Measurements from ENCODE around the gene BCHE.

BCHE gene

GRCh38 chr3:165837058-165837525, at the start of gene BCHE:
TSS of gene BCHE (minus strand) at chr3:165837423. CDS start at chr3:165831033, 6,390 bp downstream.
- peak; percentile 63 to 71 for DNase-seq

DNA sequence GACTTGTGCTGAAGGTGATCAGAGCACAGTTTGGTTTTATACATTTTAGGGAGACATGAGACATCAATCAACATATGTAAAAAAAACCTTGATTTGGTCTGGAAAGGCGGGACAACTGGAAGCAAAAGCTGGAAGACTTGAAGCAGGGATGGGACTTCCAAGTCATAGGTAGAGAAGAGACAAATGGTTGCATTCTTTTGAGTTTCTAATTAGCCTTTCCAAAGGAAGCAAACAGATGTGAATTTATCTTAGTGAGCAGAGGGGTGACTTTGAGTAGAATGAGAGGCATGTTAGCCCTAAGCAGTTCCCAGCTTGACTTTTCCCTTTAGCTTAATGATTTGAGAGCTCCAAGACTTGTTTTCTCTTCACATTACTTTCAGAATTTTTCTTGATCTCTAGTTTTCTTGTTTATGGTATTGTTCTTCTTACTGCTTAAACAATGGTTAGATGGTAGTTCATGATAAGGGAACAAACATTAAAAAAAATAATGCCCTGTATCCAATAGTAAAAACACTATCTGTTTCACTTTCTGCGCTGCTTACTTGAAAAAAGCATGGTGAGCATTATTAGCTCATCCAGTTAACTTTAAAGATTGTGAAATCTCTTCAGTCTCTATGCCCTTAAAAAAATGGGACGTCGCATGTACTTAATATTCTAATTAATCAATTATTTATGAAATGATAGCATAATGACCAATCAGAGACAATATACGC, 48.5 kb upstream of the BCHE start:
- DNase-seq, result no peak

DNA sequence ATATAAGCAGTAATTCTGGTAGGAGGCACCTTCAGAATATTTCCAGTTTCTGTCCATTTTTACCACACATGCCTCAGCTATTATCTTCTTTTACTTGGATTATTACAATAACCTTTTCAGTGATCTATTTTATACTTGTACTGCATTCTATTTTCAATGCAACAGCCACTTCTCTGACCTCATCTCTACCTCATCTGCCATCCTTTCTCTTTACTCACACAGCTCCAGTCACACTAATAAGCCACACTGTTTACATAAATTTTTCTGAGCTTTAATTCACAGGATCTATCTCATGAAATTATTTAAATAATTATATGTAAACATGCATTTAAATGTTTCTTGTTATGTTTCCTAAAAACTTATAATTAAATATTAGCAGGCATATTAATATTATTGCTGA, 47.3 kb upstream of the BCHE start:
- DNase-seq, result no peak

GRCh38 chr3:165883863-165884478, 46.7 kb upstream of the BCHE start:
- peak; percentile 8 to 38 for DNase-seq

DNA sequence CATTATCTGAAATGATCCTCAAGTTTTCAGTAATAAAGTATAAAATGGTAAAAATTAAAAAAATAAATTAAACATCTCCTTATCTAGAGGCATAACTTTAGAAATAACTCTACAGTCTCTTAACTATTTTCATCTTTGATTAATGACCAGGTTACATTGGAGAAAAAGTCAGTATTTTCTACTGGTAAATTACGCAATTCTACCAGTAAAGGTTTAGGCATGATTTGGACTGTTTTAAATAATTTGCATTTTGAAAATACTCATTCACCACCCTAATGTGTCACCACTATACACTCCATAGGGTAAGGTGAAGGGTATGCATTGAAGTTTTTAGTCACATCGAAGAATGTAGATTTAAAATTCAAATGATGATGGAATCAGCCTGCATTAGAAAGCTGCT, 45.9 kb upstream of the BCHE start:
- DNase-seq, result no peak

DNA sequence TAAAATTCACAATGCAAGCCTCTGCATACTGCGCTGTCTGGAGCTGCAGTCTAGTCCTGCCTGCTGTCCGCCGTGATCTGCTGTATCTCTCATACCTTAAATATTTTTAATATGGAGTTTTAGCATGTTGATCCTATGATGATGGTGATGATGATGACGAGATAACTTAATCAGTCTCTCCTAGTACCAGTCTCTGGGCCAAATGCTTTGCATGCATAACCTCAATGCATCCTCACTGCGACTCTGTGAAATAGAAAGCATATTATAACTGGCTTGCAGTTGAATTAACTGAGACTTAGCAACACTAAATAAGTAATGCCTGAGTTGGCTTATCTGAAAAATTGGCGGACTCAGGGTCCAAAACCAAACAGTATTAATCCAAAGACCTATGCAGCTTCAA, 38.4 kb upstream of the BCHE start:
- DNase-seq, result no peak

DNA sequence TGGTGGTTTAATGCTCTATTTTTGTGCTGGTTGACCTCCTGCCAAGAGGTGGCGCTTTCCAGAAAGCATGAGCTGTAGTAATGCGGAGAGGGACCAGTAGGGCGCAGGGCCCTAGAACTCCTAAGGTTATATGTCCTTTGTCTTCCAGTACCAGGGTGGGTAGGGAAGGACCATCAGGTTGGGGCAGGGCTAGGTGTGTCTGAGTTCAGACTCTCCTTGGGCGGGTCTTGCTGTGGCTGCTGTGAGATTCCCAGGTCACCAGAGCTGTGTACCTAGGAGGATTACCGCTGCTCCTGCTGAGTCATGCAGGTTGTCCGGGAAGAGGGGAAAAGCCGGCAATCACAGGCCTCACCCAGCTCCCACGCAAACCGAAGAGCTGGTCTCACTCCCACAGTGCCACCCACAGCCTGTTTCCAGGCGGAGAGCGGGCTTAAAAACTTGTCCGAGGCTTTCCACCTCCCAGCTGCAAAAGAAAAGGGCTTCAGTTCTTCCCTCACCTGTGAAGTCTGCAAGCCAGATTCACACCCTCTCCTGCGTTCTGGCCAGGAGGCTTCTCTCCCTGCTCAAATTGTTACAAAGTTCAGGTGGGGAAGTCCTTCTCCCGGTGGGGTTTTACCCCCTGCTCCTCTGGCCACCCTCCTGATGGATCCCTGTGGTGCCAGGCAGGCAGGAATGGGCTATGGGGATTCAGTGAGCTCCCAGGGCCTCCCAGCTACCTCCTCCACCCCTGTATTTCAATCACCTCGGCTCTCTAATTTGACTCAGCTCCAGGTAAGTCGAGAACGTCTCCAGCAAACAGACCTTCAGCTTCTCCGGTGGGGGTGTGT, 37.7 kb upstream of the BCHE start:
- no peak for DNase-seq

DNA sequence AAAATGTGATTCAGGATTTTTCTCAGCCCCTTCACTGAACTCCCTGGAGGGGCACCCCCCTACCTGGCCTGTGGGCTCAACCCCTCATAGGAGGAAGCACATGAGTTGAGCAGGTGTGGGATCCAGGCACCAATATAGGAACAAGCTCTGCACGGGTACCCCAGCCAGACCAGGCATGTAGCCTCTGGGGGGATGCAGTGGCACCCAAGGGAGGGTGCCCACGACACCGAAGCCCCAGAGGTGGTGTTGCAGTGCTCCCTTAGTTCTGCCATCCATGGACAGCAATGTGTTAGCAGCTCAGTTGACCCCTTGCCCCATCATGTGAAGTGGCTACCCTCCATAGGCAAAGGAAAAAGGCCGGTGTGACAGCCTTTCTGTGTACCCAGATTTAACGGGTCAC, 30.9 kb upstream of the BCHE start:
- DNase-seq, result no peak

- DNase-seq, result no peak
Measured at GRCh38 chr3:165859061-165859460, 21.8 kb upstream of the BCHE start.

- no peak for DNase-seq
Measured at GRCh38 chr3:165855581-165855980, 18.4 kb upstream of the BCHE start.

GRCh38 chr3:165854696-165855095, 17.5 kb upstream of the BCHE start:
- DNase-seq, result peak; percentile 2 to 5

DNA sequence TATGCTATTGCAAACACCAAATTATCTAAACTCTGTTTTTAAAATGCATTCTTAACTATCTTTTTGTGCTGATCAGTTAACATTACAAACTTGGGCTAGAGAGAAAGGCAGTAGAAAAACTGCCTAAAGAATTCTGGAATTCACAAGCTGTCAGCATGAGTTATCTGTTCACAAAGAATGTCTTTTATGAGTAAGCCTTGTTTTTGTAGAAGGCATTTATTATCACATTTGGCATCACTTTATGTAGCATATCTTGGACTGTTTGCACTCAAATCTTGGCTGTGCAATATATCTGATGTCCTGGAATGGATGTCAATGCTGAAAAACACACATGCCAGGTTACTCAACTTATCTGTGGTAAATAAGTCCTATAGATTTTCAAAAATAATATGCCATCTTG, 15.5 kb upstream of the BCHE start:
- DNase-seq, result no peak

- DNase-seq, result peak; percentile 6 to 20
Measured at GRCh38 chr3:165852191-165852590, 15.0 kb upstream of the BCHE start.

- DNase-seq, result no peak
Measured at GRCh38 chr3:165846056-165846455, 8.8 kb upstream of the BCHE start.

DNA sequence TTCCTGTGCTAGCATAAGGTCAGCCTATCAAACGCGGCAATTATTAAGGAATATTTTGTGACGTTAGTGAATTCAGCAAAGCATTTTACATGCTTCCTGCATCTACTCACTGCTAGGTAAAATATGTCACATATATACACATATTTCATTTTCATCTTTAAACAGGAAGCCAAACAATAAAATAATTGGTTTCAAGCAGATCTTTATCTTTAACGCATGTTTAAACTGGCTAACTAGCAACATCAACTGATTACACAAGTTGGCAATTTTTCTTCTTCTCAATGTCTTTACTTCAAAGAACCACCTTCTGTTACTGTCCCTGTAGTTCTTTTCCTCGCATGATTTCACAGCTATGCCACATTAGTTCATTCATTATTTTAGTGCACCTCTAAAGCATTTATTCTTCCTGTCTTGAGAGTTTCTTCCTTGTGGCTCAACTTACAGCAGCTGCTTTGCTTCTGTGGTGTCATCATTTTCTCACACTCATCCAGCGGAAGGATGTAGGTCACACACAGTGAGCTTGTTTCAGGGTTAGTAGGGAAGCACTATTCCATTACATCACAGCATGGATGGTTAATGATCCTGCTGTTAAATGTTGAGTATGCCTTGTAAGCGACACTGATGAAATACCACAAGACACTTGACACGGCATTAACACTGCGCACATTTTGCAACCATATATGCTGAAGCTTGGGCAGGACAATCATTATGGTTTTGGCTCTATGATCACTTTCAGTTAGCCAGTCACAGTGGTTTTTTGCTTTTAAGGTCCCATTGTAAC, 2.3 kb upstream of the BCHE start:
- DNase-seq, result peak; percentile 35 to 48

GRCh38 chr3:165837801-165838200, 578 bp upstream of the BCHE start:
- no peak for DNase-seq

DNA sequence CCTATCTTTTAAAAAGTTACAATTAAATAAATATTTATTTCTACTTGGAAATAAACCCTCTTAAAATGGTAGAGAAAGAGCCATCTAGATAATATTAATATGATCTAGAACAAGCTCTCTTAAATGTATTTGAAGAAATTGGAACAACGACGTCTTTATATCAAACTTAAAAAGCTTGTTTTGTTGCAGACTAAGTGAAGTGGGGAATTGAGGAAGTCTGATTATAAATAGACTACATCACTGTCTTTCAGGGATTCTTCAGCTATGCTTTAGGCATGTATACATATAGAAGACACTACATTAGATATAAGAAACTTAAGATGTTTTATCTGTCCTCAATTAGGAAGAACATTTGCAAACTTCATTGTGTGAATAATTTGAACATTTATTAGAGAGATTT, 1.8 kb downstream of the BCHE start:
- no peak for DNase-seq

GRCh38 chr3:165830746-165831145, 6.5 kb downstream of the BCHE start:
- DNase-seq, result no peak

DNA sequence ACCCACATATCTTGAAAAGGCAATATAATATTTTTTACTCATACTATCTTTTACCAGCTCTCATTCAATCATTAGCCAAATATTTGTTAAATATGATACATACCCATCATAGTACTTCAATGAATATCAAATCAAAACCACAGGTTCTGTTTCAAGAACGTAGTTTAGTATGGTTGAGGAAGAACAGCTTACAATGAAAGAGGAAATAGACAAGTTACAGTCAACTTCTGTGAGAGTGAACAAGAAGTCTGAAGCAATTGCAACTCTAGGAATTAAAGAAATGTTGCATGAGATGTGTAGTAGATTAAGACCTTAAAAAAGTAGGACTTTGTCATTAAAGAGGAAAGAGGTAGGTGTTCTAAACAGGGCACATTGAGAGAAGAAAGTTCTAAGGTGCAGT, 9.3 kb downstream of the BCHE start:
- DNase-seq, result no peak

DNA sequence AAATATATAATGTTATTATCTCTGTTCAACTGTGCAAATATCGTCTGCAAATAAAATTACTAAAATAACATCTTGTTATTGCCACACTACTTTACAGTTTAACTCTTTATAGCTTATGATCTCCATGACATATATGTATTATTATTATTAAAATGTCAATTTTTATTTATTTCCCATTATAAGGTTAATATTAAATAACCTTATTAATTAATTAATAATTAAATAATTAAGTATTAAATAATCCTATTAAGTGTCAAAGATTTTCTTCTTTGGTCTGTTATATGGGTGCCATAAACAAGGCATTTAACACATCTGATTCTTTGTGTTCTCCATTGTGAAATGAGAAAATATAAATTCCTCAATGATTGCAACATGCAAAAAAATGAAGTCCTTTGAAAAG, 10.0 kb downstream of the BCHE start:
- no peak for DNase-seq

DNA sequence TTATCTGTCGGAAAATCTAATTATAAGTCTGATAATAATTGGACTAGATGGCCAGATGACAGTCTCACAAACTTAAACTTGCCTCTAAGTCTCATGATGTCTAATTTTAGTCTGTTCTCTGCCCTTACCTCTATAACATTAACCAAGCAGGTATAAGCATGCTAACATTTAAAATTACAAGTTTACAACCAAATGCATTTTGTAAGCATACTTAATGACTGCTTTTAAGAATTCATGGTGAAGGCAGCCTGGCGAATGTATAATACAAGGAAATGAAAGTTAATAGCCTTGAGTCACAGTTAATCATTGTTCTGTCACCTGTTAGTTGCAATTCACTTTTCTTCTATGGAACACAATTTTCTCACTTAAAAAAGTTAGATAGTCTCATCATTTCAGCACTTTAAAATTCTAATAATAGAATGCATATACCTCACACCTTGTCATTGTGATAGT, 16.5 kb downstream of the BCHE start:
- DNase-seq, result no peak

- DNase-seq, result no peak
Measured at GRCh38 chr3:165817160-165817709, 20.0 kb downstream of the BCHE start.

DNA sequence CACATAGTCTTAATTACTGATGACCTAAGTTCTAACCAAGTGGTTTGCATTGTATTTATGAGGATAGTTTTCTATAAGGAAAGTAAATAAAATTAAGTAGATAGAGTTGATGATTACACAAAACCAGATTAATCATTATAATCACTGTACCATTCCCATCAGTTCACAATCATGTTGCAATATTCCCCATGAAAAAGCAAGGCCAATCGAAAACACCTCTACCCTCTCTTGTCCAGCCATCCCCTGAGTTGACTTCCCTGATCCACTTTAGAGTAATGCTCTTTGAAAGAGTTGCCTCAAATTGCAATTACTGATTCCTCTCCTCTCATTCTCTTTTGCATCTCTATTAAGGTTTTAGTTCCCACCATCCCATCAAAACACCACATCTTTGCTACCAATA, 21.0 kb downstream of the BCHE start:
- DNase-seq, result no peak

Measured in SHP77 (cell line).